ENCODE results near the gene FHOD1. TPM values are rescaled to one million over a fixed set of nuclear protein-coding genes. Genes with fewer than 3 reads are reported as not detected.

Gene FHOD1
- total and polyA plus RNA-seq, 9 of the 15 experiments (the other 6 are each of a cell fraction or from before 2014, with no cell fraction given) = 18.7 to 126 (median 32.3) TPM

DNA sequence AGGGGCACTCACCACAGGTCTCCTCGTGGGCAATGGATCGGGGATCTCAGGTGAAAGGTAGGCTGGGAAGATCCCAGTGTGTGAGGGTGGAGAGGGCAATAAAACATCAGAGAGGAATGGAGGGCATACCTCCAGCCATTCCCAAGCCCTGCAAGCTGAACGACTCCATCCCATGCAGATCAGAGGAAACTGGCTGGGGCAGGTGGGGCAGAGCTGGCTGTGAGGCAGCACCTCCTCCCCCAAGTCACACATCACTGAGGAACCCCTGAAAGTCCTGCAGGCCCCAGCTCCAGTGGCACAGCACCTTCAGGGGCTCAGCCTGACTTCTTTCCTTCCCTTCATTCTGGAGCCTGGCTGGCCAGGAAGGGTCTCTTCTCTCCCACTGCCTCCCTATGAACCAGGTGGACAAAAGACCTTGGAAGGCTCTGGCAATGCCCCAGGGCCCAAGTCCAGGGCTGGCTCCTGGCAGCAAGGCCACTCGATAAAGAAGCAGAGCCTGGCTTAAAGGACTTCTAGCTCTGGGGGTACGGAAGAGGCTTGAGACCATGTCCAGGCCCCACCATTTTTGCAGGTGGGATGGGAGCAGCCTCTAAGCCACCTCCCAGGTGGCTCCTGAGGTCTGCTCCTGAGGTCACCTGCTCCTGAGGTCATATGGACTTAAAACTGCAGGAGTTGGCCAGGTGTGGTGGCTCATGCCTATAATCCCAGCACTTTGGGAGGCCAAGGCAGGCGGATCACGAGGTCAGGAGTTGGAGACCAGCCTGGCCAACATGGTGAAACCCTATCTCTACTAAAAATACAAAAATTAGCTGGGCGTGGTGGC is 33.9 kb downstream of the FHOD1 start:
- ATAC-seq = no peak

More for the DNA sequence above, 33.9 kb downstream of the FHOD1 start:
- no TSS peak for BruUV-seq (replicated peaks)
- Histone ChIP-seq H3K79me2 (ENCODE audit: control insufficient read depth, insufficient read depth, low read length) (no peaks in the 10 kb centered on the region), H3K36me3 (ENCODE audit: control insufficient read depth, insufficient read depth, low read length) (no peaks in the 10 kb centered on the region), H3K4me2 (ENCODE audit: insufficient read depth, low read length) (no peak overlapping the region), H3K9me1 (ENCODE audit: control insufficient read depth, insufficient read depth, low read length) (no peaks in the 10 kb centered on the region), H4K20me1 (replicated peaks; ENCODE audit: control insufficient read depth, insufficient read depth, low read length) (no peaks in the 10 kb centered on the region), H3K27ac (ENCODE audit: extremely low read depth, low read depth, low read length) (no peak overlapping the region), H2AFZ (ENCODE audit: low read depth, low read length) (no peak overlapping the region), H3K4me3 (no peak overlapping the region), H3K27me3 (ENCODE audit: control insufficient read depth in 2 of 2, insufficient read depth in 2 of 2, low read length in 2 of 2) (no peaks in the 10 kb centered on the region), H3K9ac (ENCODE audit: insufficient read depth in 1 of 2, low read depth in 2 of 2, low read length in 2 of 2) (peak overlapping the region in 1 of 2 experiments; percentile 70; a peak in 2 of 4 replicates), H3K4me1 (replicated peaks in 1 of 2; ENCODE audit: control insufficient read depth in 2 of 2, insufficient read depth in 2 of 2, low read length in 2 of 2) (peaks cover 20 to 43% of the 10 kb centered on the region in 2 experiments), H3K9me3 (replicated peaks; ENCODE audit: control insufficient read depth, insufficient read depth, low read depth, low read length) (no peaks in the 10 kb centered on the region)
- intact Hi-C loops (cut with micrococcal nuclease) (no loop called here), in situ Hi-C loops (cut with MboI) (no loop called here)
- 45% methylated on average over 7 of the region's 8 CpGs for WGBS (ENCODE audit: insufficient coverage, low coverage, missing lambda C conversion rate)
- ChIA-PET CTCF (ENCODE audit: low intra/inter-chr PET ratio) (no interaction called here), POLR2A (interaction anchor here (0.9 kb wide), 1 partner anchor 10 kb away, joined by 3 read pairs; no protein-coding TSS in a partner anchor)
- FAIRE-seq (no peak), DNase-seq (ENCODE audit: extremely low read depth in 1 of 4, low spot score in 3 of 4) (no peak)
- TF ChIP-seq PHTF2 (CRISPR knock-in tag; IDR thresholded peaks at IDR 0.05) (no peak), CHD4 (IDR thresholded peaks at IDR 0.05; ENCODE audit: insufficient read depth, insufficient replicate concordance, low read depth, low read length, poor library complexity, severe bottlenecking) (no peak), ZNF263 (CRISPR knock-in tag; IDR thresholded peaks at IDR 0.05; ENCODE audit: borderline replicate concordance) (no peak), C11orf30 (IDR thresholded peaks at IDR 0.05; ENCODE audit: low read depth) (no peak), DDX20 (tag; IDR thresholded peaks at IDR 0.05; ENCODE audit: low read depth) (no peak), POLR3G (IDR thresholded peaks at IDR 0.05; ENCODE audit: extremely low read depth, insufficient read length, insufficient replicate concordance) (no peak), SREBF2 (CRISPR knock-in tag; IDR thresholded peaks at IDR 0.05) (no peak), DACH1 (IDR thresholded peaks at IDR 0.05; ENCODE audit: partially characterized antibody) (no peak), NR2F6 (CRISPR knock-in tag; IDR thresholded peaks at IDR 0.05) (no peak), ZNF354B (CRISPR knock-in tag; IDR thresholded peaks at IDR 0.05) (no peak), NR2C2 (CRISPR knock-in tag; IDR thresholded peaks at IDR 0.05) (no peak), NR2C2 (tag; IDR thresholded peaks at IDR 0.05) (no peak), BRD4 (IDR thresholded peaks at IDR 0.05) (no peak), MYBL2 (IDR thresholded peaks at IDR 0.05; ENCODE audit: low read depth) (no peak), MYBL2 (CRISPR knock-in tag; IDR thresholded peaks at IDR 0.05; ENCODE audit: borderline replicate concordance) (no peak), BMI1 (IDR thresholded peaks at IDR 0.05; ENCODE audit: low read length) (no peak)
- TF ChIP-seq, protein P1, sequence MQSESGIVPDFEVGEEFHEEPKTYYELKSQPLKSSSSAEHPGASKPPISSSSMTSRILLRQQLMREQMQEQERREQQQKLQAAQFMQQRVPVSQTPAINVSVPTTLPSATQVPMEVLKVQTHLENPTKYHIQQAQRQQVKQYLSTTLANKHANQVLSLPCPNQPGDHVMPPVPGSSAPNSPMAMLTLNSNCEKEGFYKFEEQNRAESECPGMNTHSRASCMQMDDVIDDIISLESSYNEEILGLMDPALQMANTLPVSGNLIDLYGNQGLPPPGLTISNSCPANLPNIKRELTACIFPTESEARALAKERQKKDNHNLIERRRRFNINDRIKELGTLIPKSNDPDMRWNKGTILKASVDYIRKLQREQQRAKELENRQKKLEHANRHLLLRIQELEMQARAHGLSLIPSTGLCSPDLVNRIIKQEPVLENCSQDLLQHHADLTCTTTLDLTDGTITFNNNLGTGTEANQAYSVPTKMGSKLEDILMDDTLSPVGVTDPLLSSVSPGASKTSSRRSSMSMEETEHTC (IDR thresholded peaks at IDR 0.05) = no peak
- TF ChIP-seq, protein P2, sequence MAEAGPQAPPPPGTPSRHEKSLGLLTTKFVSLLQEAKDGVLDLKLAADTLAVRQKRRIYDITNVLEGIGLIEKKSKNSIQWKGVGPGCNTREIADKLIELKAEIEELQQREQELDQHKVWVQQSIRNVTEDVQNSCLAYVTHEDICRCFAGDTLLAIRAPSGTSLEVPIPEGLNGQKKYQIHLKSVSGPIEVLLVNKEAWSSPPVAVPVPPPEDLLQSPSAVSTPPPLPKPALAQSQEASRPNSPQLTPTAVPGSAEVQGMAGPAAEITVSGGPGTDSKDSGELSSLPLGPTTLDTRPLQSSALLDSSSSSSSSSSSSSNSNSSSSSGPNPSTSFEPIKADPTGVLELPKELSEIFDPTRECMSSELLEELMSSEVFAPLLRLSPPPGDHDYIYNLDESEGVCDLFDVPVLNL (CRISPR knock-in tag; IDR thresholded peaks at IDR 0.05; ENCODE audit: low read depth) = no peak
- TF ChIP-seq, protein P3, sequence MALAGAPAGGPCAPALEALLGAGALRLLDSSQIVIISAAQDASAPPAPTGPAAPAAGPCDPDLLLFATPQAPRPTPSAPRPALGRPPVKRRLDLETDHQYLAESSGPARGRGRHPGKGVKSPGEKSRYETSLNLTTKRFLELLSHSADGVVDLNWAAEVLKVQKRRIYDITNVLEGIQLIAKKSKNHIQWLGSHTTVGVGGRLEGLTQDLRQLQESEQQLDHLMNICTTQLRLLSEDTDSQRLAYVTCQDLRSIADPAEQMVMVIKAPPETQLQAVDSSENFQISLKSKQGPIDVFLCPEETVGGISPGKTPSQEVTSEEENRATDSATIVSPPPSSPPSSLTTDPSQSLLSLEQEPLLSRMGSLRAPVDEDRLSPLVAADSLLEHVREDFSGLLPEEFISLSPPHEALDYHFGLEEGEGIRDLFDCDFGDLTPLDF (CRISPR knock-in tag; IDR thresholded peaks at IDR 0.05) = no peak

Measured in K562 (cell line).